GM21381 (cell line): ENCODE results near the gene COX7B.
"Not testable (repeated sequence)": the region's sequence is repeated elsewhere in the genome, so short reads cannot be mapped to it uniquely, and the experiment has no call there.

ENCODE experiments used
- ATAC-seq: cut with Tn5 transposase; IDR thresholded peaks from one replicate; pipeline ENCODE4 v1.9.1; 2021; ENCODE audit warnings: mild to moderate bottlenecking, moderate library complexity; ENCODE audit not compliant: unreplicated experiment

The COX7B gene

DNA sequence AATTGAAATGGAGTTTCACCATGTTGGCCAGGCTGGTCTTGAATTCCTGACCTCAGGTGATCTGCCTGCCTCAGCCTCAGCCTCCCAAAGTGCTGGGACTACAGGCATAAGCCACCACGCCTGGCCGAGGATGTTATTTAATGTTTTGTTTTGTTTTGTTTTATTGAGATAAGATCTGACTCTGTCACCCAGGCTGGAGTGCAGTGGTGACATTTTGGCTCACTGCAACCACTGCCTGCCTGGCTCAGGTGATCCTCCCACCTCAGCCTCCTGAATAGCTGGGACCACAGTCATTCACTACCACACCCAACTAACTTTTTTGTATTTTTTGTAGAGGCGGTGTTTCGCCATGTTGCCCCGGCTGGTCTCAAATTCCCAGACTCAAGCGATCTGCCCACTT, 45.8 kb downstream of the COX7B start:
- not testable (repeated sequence) for ATAC-seq

DNA sequence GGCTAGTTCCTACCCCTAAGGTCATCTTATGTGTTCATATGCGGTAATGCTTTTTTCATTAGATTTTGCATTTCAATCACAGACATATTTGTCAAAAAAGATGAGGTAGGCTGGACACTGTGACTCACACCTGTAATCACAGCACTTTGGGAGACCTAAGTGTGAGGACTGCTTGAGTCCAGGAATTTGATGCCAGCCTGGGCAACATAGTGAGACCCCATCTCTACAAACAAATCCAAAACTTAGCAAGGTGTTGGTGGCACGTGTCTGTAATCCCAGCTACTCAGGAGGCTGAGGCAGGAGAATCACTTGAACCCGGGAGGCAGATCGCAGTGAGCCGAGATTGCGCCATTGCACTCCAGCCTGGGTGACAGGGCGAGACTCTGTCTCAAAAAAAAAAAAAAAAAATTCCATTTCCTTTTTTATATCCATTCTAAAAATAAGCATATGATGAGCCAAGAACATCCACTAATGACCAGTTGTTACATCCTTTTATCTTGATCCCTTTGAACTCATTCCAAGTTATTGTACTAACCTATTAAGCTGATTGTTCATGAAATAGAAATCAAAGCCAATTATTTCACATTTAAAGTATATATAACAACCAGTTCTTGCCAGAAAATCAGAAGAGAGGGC, 46.8 kb downstream of the COX7B start:
- no peak for ATAC-seq

DNA sequence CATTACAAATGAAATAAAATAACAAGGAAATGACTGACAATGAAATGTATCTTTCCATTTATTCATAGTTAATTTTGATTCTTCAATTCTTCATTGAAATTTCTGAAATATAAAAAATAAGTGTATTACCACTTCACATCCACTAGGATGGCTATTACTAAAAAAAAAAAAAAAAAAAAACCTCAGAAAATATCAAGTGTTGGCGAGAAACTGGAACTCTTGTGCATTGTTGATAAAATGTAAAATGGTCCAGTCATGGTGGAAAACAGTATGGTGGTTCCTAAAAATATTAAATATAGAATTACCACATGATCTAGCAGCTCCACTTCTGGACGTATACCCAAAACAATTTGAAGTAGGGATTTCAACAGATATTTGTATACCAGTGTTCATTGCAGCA, 47.3 kb downstream of the COX7B start:
- no peak for ATAC-seq

DNA sequence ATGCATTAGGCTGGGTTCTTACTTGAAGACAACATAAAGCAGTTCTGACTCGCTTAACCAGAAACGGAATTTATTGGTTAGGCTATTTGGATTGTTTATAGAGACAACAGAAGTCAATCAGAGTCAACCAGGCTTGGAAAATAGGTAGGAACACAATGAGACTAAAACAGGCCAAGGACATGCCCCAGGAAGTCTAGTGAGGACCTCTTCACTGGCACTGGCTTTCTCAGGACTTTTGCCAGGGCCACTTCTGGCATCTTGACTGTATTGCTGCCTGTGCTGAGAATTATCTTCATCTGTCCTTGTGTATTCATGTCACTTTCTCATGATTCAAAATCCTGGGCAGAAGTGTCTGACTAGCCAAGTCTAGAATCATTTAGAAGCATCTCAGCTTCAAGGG, 50.6 kb downstream of the COX7B start:
- ATAC-seq: no peak

DNA sequence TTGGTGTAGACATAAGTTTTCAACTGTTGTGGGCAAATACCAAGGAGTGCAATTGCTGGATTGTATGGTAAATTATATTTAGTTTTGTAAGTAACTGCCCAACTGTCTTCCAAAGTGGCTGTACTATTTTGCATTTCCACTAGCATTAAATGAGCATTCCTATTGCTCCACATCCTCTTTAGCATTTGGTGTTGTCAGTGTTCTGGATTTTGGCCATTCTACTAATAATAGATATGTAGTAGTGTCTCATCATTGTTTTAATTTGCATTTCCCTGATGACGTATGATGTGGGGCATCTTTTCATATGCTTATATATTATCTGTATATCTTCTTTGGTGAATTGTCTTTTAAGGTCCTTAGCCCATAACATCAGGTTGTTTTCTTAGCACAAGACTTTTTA, 52.9 kb downstream of the COX7B start:
- no peak for ATAC-seq

DNA sequence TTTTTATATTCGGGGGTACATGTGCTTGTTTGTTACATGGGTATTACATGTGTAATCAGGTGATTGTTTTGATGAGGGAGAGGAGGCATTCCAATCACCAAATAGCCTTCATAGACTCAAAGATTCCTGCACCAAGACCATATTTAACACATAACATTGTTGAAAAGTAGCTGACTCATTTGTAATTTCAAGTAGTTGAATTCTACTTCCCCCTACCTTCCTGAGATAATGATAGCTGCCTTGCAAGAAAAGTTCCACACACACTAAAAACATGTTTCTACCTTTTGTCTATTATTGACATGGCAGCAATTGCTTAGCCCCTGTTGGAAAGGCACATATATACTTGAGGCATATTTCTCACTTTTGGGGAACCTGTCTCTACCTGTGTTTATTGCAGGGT, 54.0 kb downstream of the COX7B start:
- no peak for ATAC-seq

DNA sequence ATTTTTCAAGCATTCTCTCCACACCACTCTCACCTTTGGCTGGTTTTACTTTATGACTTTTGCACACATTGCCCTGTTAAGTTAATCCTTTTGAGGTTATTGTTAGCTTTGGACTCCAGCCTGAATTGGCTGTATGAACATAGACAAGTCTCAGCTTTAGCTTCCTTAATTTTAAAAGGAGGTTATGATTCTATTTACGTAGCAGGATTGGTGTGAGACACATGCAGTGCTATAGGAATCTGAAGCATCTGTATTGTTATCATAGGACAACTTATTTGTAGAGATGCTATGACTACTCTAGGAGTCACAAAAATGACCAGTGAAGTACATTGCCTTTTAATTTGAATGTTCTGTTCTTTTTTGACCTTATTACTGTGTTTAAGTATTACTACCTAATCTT, 54.4 kb downstream of the COX7B start:
- no peak for ATAC-seq
